HG03442 (cell line): ENCODE results near the gene KCNK2.

Experiments used
- ATAC-seq: cut with Tn5 transposase; IDR thresholded peaks from one replicate; pipeline ENCODE4 v1.9.1; 2021; ENCODE audit warnings: mild to moderate bottlenecking, moderate library complexity; ENCODE audit not compliant: unreplicated experiment

KCNK2 gene

GRCh38 chr1:215094381-215094780 lies 11.8 kb downstream of the KCNK2 start:
- ATAC-seq: no peak

DNA sequence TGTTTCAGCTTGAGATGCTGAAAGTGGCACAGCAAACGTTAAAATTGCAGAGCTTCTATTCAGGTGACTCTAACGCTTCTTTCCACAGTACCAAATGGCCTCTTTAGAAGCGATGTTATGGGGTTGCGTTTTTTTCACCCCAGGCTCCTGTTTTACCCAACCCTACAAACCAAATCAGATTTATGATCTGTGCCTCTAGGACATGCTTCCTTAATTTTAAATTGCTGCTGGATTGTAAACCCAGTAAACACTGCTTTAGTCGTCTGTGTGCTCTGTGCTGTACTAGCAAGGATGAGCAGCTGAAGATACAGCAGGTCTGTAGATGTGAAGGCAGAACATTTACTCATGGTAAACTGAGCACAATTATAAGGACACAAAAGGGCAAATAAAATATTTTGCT lies 13.0 kb downstream of the KCNK2 start:
- ATAC-seq: no peak

- ATAC-seq: no peak
Measured at GRCh38 chr1:215101511-215101910, 19.0 kb downstream of the KCNK2 start.

DNA sequence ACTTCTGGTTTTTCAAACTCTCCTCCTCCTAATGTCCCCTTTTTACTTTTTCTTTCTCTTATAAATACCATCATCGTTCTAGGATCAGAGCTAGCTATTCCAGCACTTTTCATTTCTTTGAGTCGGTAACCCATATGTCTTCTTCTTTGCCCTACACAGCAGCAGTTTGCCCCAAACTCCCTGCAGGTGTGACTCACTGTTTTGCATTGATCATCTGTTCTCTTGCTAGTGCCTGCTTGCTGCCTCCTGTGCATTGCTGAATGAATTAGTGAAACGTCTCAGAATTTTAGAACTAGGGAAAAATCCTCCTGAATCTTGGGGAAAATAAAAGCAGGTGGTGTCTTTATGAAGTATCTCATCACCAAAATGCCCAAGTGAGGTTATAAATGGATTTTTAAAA lies 21.7 kb downstream of the KCNK2 start:
- ATAC-seq: no peak

GRCh38 chr1:215106067-215106466 lies 23.5 kb downstream of the KCNK2 start:
- ATAC-seq: no peak

- no peak for ATAC-seq
Measured at GRCh38 chr1:215109171-215109570, 26.6 kb downstream of the KCNK2 start.

DNA sequence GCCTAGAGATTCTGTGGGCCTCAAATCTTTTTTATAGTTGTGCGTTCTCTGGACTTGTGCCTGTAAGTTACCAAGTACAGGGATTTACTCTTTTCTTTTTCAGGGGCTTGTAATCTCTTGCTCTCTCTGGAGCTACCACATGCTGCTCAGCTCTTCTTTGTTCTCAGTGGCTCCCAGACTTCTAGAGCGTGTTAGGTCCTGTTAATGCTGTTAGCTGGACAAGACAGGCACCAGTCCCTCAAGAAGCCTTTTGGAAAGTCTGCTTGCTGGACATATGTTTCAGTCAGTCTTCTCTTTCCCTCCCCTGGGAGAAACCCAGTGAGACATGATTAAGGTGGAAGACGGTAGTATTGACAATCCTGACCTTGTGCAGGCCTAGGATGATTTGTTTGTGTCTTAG lies 29.4 kb downstream of the KCNK2 start:
- ATAC-seq: no peak

GRCh38 chr1:215113776-215114153 lies 31.2 kb downstream of the KCNK2 start:
- ATAC-seq: peak; percentile 50

GRCh38 chr1:215114154-215114933 lies 31.8 kb downstream of the KCNK2 start:
- ATAC-seq: no peak

GRCh38 chr1:215115760-215116159 lies 33.2 kb downstream of the KCNK2 start:
- no peak for ATAC-seq

- no peak for ATAC-seq
Measured at GRCh38 chr1:215118081-215118480, 35.5 kb downstream of the KCNK2 start.

DNA sequence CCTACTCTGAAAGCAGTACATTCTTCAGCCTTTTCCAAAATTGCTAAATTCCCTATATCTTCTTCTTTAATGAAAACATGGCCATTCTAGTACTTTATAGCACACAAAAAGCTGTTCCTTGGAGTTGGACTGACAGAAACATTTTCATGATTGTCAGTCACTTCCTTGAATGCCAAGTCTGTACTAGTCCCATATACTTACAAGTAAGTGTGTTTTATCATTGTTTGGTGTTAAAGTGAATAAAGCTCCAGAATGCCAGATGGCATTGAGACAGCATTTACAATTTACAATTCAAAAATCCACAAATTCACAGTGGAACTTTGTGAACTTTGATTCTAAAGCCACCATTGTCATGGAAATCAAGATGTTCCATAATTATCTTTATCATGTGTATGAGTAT lies 36.5 kb downstream of the KCNK2 start:
- no peak for ATAC-seq

- no peak for ATAC-seq
Measured at GRCh38 chr1:215119719-215120365, 37.3 kb downstream of the KCNK2 start.

DNA sequence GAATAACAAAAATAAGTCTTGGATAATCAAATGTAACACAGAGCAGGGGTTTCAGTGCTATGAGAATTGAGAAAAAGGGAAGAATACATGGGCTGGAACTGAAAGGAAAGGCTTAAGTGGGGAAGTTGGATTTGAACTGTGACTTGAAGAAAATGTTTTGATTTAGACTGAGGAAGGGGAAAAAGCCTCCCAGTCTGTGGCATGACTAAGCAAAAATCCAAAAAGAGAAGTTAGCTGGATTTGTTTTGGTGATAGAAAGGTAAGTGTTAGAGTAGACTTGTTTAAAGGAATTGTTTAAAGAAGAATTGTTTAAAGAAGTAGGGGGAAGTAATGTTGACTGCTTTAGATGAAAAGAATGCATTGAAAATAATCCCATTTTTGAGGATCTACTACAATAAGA lies 46.0 kb downstream of the KCNK2 start:
- no peak for ATAC-seq

GRCh38 chr1:215131291-215131690 lies 48.8 kb downstream of the KCNK2 start:
- ATAC-seq: no peak

DNA sequence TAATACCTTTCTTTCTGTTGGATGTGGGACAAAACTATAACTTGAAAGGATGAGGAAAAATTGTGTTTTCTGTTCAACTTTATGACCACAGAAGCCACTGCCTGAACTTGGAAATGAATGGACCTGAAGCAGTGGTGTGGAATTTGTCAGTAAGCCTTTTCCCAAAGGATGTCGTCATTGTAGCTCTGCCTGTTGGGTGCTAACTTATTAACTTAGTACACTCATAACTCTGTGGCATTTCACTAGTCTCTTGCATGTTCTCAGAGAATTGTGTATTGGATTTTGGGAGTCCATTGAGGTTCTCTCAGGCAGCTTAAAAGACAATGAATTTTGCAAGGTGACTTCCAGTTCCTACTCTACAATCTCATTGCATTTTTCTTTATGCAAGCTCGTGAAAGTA lies 49.6 kb downstream of the KCNK2 start:
- ATAC-seq: no peak

DNA sequence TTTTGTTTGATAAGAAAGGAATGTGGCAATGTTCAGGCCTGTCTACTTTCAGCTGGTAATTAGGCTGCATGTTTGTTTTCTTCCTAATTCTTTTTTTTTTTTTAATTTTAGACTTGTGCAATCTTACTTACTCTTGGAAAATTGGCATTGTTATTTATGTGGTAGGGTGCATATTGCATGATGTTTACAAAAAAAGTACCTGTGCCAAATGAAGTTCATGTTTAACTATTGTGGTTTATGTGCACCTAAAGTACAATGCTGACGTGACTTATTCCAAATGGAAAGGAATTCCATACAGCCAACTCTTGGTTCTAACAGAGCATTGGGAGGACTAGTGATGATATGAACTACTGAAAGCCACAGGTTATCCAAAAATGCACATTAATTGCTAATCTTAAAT lies 51.0 kb downstream of the KCNK2 start:
- no peak for ATAC-seq

GRCh38 chr1:215137985-215138384 lies 55.4 kb downstream of the KCNK2 start:
- no peak for ATAC-seq

GRCh38 chr1:215140135-215140534 lies 57.6 kb downstream of the KCNK2 start:
- ATAC-seq: no peak

DNA sequence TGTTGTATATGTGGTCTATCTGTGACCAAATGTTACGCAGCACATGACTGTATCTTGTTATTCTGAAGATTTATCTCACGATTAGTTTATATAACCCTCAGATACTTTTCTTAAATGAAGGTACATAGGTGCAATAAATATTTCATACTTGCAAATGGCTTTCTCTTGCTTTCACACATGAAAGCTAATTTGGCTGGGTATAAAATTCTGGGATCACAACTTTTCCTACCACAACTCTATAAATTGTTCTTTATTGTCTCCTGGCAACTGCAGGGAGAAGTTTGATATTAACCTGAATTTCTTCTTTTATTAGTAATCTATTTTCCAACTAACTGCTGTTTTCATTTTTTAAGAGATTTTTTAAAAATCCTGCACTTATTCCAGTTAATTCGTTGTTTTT lies 58.9 kb downstream of the KCNK2 start:
- ATAC-seq: no peak

- ATAC-seq: no peak
Measured at GRCh38 chr1:215143497-215143896, 61.0 kb downstream of the KCNK2 start.

DNA sequence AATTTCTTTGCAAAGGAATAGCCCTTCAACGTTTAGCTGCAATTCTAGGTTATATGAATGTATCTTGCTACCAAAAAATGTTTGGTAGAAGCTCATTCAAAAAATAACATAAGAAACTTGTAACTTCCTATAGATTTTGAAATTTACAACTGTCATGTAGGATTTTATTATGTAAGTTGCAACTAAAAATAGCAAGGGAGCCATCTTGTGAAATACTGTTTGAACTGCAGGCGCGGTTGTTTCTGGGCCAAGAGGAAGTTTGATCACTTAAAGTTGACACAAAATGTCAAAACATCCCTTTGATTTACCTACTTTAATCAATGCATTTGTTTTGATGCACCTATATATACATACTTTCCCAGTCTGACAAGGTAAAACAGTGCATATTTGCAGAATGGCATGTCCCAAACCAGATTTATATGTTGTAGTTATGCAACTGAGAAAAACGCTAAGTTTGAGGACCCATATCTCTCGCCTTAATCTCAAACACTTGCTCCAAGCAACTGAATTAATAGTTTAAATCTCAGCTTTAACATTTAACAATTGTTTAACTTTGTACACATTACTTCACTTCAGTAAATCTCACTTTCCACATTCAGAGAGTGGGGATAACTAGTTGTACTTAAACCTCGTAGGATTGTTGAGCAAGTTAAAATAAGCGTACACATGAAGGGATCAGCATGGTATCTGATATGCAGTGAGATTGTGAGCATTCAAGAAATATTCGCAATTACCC lies 63.9 kb downstream of the KCNK2 start:
- no peak for ATAC-seq
